Measurements from ENCODE around the gene SLC38A3. TPM values are rescaled to one million over a fixed set of nuclear protein-coding genes. Genes with fewer than 3 reads are reported as not detected.

The SLC38A3 gene
- total RNA-seq, 1 donor from 2014 or later: 0.17 TPM

DNA sequence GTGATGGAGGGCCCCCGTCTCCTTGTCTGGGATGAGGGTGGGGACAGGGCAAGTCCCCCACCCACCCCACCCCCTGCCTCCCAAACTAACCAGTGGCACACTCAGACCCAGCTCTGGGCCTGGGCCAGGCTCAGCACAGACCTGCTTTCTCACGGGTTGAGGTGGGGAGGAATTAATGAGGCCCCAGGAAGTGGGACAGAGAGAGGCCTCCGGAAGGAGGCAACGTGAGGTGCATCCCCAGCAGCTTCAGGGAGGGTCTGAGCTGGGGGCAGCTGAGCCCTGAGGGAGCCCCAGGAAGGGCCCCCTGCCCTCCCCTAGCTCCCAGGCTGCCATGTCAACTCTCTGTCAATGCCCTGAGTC lies 16.0 kb downstream of the SLC38A3 start:
- Histone ChIP-seq H3K4me1 (no peaks in the 10 kb centered on the region), H3K4me2 (no peak overlapping the region), H3K4me3 (no peak overlapping the region), H3K36me3 (no peaks in the 10 kb centered on the region), H2AFZ (replicated peaks) (no peak overlapping the region), H3K27me3 (peaks cover 4% of the 10 kb centered on the region), H3K9me3 (ENCODE audit: low read depth) (no peaks in the 10 kb centered on the region), H3K27ac (no peak overlapping the region), H4K20me1 (ENCODE audit: low read depth) (no peaks in the 10 kb centered on the region), H3K9ac (no peak overlapping the region), H3K79me2 (ENCODE audit: low read depth) (no peaks in the 10 kb centered on the region), H3F3A (ENCODE audit: low read depth) (no peaks in the 10 kb centered on the region)
- H3K27ac Mint-ChIP-seq: no peak overlapping the region
- no peaks in the 10 kb centered on the region for H3K9me3 Mint-ChIP-seq
- peaks cover 26% of the 10 kb centered on the region for H3K4me1 Mint-ChIP-seq
- DNase-seq (ENCODE audit: low spot score): no peak
- peaks cover 11% of the 10 kb centered on the region for H3K27me3 Mint-ChIP-seq (ENCODE audit: insufficient read depth, low read depth)
- TF ChIP-seq EZH2phosphoT487 (IDR thresholded peaks at IDR 0.05) (no peak), EZH2 (IDR thresholded peaks at IDR 0.05) (no peak)
- TF ChIP-seq, protein P1, sequence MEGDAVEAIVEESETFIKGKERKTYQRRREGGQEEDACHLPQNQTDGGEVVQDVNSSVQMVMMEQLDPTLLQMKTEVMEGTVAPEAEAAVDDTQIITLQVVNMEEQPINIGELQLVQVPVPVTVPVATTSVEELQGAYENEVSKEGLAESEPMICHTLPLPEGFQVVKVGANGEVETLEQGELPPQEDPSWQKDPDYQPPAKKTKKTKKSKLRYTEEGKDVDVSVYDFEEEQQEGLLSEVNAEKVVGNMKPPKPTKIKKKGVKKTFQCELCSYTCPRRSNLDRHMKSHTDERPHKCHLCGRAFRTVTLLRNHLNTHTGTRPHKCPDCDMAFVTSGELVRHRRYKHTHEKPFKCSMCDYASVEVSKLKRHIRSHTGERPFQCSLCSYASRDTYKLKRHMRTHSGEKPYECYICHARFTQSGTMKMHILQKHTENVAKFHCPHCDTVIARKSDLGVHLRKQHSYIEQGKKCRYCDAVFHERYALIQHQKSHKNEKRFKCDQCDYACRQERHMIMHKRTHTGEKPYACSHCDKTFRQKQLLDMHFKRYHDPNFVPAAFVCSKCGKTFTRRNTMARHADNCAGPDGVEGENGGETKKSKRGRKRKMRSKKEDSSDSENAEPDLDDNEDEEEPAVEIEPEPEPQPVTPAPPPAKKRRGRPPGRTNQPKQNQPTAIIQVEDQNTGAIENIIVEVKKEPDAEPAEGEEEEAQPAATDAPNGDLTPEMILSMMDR (IDR thresholded peaks at IDR 0.05): no peak
- no peak overlapping the region for H3K4me3 Mint-ChIP-seq
- no peaks in the 10 kb centered on the region for H3K36me3 Mint-ChIP-seq

DNA sequence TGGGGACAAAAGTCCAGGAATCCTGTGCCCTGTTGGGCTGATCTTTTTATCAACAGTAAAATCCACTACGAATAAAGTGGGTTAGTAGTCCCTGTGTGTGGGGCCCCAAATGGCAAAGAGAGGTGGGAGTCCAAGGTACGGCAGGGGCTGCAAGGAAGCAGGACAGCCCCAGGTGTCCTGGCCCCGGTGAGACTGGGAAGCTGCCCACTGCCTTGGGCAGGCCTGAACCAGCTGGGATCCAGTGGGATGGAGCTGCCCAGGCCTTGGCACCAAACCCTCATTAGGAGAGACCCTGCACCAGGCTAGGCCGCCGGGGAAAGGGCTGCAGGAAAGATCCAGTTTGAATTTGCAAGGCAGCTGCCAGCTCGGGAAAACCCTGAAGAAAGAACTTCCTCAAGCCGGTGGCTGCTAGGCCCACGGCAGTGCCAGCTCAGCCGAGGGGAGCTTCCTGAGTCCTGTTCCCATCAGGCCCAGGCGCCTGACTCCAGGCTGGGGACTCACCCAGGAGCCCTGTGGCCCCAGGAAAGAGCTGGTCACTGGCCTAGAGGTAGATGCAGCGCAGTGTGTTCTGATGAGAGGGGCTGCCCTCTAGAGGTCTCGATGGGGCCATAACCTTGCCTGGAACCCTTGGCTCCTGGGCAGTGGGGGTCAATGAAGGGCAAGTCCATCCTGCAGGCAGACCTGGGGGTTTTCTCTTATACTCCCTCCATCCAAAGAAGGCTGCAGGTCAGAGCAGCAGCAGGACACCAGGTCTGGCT lies 16.5 kb downstream of the SLC38A3 start:
- Histone ChIP-seq H2AFZ (replicated peaks) (no peak overlapping the region), H4K20me1 (ENCODE audit: low read depth) (no peaks in the 10 kb centered on the region), H3F3A (ENCODE audit: low read depth) (no peaks in the 10 kb centered on the region), H3K36me3 (no peaks in the 10 kb centered on the region), H3K9me3 (ENCODE audit: low read depth) (no peaks in the 10 kb centered on the region), H3K27me3 (peaks cover 9% of the 10 kb centered on the region), H3K4me3 (no peak overlapping the region), H3K4me1 (no peaks in the 10 kb centered on the region), H3K9ac (no peak overlapping the region), H3K27ac (no peak overlapping the region), H3K79me2 (ENCODE audit: low read depth) (no peaks in the 10 kb centered on the region), H3K4me2 (no peak overlapping the region)
- no peaks in the 10 kb centered on the region for H3K36me3 Mint-ChIP-seq
- H3K9me3 Mint-ChIP-seq: no peaks in the 10 kb centered on the region
- H3K27me3 Mint-ChIP-seq (ENCODE audit: insufficient read depth, low read depth): peaks cover 11% of the 10 kb centered on the region
- H3K27ac Mint-ChIP-seq: peak overlapping the region; percentile 33
- no peak overlapping the region for H3K4me3 Mint-ChIP-seq
- no peak for TF ChIP-seq EZH2phosphoT487 (IDR thresholded peaks at IDR 0.05)
- TF ChIP-seq, protein P1 (IDR thresholded peaks at IDR 0.05): peak; percentile 44
- peak; percentile 45 for DNase-seq (ENCODE audit: low spot score)
- H3K4me1 Mint-ChIP-seq: peaks cover 29% of the 10 kb centered on the region

DNA sequence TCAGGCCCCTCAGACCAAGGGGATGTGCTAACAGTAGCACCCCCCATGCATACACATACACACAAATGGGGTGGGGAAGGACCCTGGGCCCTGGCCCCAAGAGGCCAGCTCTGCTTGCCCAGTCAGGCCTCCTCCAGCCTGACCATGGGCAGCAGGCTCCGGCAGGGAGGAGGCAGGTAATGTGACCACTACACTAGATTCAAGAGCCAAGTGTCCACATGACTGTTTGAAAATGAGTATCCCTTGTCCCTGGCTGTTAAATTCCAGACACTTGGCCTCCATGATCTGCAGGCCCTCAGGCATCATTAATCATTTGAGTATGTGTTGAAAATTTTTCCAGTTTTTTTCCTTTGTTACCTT lies 17.1 kb downstream of the SLC38A3 start:
- TF ChIP-seq EZH2phosphoT487 (IDR thresholded peaks at IDR 0.05): no peak
- TF ChIP-seq, protein P1 (IDR thresholded peaks at IDR 0.05): no peak
- no peak for TF ChIP-seq EZH2 (IDR thresholded peaks at IDR 0.05)
- Histone ChIP-seq H4K20me1 (ENCODE audit: low read depth) (no peaks in the 10 kb centered on the region), H3K79me2 (ENCODE audit: low read depth) (no peaks in the 10 kb centered on the region), H3K27me3 (peaks cover 15% of the 10 kb centered on the region), H3K4me1 (no peaks in the 10 kb centered on the region), H3K4me3 (no peak overlapping the region), H3K9me3 (ENCODE audit: low read depth) (no peaks in the 10 kb centered on the region), H3F3A (ENCODE audit: low read depth) (no peaks in the 10 kb centered on the region), H3K4me2 (no peak overlapping the region), H3K36me3 (no peaks in the 10 kb centered on the region), H3K27ac (no peak overlapping the region), H3K9ac (no peak overlapping the region), H2AFZ (replicated peaks) (no peak overlapping the region)
- no peak for DNase-seq (ENCODE audit: low spot score)
- Mint-ChIP-seq H3K4me3 (no peak overlapping the region), H3K36me3 (no peaks in the 10 kb centered on the region), H3K27ac (peak overlapping the region; percentile 33), H3K9me3 (no peaks in the 10 kb centered on the region), H3K27me3 (ENCODE audit: insufficient read depth, low read depth) (peaks cover 15% of the 10 kb centered on the region), H3K4me1 (peaks cover 34% of the 10 kb centered on the region)

Data from neural progenitor cell (in vitro differentiated cells).